ELF-1 (cell line): ENCODE results near the gene BAIAP2.
"Not testable (repeated sequence)": the region's sequence is repeated elsewhere in the genome, so short reads cannot be mapped to it uniquely, and the experiment has no call there.

ENCODE experiments used
- DNase-seq: peaks from one replicate; pipeline ENCODE4 v3.0.0-alpha.2; 2016; ENCODE audit warnings: low read depth, low spot score

The BAIAP2 gene

DNA sequence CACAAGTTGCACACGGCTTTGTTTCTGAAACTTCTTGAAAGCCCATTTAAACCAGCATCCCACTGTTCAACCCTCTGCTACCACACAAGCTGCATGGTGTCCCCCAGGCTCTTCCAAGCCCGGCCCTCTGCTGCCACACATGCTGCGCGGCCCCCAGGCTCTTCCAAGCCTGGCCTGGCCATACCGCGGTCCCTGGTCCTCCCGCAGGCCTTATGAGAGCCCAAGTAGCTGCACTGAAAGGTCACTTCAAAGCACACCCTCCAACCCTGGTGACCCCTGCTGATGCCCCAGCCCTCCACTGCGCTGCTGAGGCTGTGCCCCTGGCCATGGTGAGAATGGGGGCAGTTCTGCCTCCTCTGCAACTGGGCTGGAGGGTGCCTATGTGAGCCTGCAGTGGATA is 104.5 kb downstream of the BAIAP2 start:
- no peak for DNase-seq

- no peak for DNase-seq
These were observed 105.1 kb downstream of the BAIAP2 start for GRCh38 chr17:81140018-81140417.

- no peak for DNase-seq
These were observed 105.7 kb downstream of the BAIAP2 start for GRCh38 chr17:81140695-81141094.

- DNase-seq = peak; percentile 72
These were observed 107.6 kb downstream of the BAIAP2 start for GRCh38 chr17:81142301-81143199.

- DNase-seq = no peak
These were observed 108.2 kb downstream of the BAIAP2 start for GRCh38 chr17:81143200-81143527.

GRCh38 chr17:81143717-81144422 is 108.9 kb downstream of the BAIAP2 start:
- no peak for DNase-seq

DNA sequence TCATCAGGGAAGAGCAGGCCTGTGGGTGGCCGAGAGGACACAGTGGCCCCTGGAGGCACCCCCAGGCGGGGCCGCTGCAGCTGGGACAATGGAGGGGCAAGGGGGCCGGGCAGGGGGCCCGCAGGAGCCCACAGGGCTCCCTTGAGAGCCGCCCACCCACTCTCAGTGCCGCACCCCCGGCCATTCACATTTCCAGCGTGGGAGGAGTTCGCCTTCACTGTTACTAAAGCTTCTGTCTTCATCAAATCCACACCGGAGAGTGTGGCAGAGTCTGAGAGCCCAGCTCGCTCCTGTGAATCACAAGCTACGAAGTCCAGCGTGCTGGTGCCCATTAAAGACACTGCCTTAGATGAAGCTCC is 109.5 kb downstream of the BAIAP2 start:
- DNase-seq = no peak

GRCh38 chr17:81146208-81146607 is 111.3 kb downstream of the BAIAP2 start:
- not testable (repeated sequence) for DNase-seq

GRCh38 chr17:81147701-81148100 is 112.8 kb downstream of the BAIAP2 start:
- DNase-seq = no peak

DNA sequence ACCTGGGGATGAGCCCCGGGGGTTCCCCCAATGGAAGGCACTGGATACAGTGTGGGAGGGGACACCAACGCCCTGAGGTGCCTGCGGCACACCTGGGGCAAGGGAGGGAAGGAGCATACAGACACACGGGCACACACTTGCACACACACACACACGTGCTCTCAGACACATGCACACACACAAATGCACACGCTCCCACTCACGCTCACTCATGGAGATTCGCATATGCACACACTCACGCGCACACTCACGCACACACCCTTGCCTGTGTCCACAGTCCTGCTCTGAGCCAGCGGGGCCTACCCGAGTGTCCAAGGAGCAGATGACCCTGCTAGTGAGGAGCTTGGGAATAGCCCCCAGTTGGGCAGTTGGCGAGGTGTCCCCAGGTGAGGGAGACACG is 113.6 kb downstream of the BAIAP2 start:
- no peak for DNase-seq

GRCh38 chr17:81148986-81149533 is 114.1 kb downstream of the BAIAP2 start:
- DNase-seq = no peak

- DNase-seq = no peak
These were observed 115.6 kb downstream of the BAIAP2 start for GRCh38 chr17:81150377-81151077.

DNA sequence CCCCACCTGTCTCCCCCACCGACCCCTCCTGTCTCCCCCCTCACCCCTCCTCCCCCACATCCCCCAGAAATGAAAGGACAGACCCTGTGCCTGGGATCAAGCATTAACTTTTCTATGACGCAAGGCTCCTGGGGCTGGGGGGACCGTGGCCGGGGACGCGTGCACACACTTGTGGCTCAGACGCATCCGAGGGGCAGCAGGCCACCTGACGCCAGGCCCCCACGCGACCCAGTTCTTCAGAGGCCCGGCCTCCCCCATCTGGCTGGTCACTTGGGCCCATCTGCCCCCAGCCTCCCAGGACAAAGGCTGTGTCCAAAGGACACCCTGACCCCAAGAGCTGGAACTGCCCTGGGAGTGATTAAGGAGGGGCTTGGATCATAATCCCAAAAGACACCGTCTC is 116.3 kb downstream of the BAIAP2 start:
- DNase-seq = no peak

DNA sequence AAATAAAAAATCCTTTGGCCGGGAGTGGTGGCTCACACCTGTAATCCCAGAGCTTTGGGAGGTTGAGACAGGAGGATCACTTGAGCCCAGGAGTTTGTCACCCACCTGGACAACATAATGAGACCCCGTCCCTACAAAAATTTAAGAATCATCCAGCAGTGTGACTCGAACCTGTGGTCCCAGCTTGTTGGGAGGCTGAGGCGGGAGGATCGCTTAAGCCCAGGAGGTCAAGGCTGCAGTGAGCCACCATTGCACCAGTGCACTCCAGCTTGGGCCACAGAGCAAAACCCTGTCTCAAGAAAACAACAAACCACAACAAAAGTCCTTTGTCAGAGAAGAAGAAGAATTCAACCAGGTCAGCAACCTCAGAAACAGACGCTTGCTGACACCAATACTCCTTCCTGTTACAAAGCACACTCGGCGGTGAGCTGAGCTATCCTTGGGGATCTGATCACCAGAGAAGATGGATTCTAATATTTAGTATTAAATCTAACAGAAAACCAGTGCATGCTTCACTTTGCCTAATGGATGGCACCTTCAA is 117.4 kb downstream of the BAIAP2 start:
- DNase-seq = no peak

DNA sequence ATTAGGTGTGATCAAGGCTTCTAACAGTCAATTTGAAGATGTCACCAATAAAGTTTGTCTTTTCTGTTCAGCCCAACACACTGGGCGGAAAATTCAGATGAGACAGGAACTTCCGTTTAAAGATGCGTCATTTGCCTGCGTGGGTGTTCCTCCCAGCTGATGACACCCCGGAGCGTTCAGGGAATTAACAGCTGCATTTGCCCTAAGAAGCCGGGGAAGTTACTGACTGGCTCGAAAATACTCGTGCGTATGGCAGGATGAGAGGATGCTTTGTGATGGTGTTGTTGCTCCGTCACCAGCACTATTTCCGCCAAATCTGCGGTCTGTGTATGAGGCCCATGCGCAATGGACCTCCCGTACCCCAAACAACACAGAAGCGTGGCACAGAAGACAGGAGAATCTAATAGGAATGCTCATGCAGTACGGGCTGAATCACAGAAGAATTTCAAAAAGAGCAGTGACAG is 118.4 kb downstream of the BAIAP2 start:
- DNase-seq = no peak

DNA sequence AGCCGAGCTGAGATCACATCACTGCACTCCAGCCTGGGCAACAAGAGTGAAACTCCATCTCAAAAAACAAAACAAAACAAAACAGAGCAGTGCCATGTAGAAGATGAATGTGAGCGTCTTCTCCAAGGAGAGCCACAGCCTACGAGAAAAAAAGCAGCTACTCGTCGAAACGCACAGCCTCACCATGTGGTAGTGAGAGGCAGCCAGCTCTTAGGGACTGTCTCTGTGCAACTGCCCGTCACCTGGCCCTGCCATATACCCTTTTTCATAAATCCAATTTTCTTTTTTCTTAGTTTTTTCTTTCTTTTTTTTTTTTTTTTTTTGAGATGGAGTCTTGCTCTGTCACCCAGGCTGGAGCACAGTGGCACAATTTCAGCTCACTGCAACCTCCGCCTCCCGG is 119.1 kb downstream of the BAIAP2 start:
- not testable (repeated sequence) for DNase-seq

- no peak for DNase-seq
These were observed 120.0 kb downstream of the BAIAP2 start for GRCh38 chr17:81154961-81155360.

- DNase-seq = no peak
These were observed 122.2 kb downstream of the BAIAP2 start for GRCh38 chr17:81156866-81157805.

- DNase-seq = no peak
These were observed 123.1 kb downstream of the BAIAP2 start for GRCh38 chr17:81157848-81158687.
